22Rv1 (cell line): ENCODE results near the gene SLC25A33.

Experiments used
- H3K27ac ChIP-seq: fragments of 450-650 bp; 2 replicates; pipeline ENCODE4 v1.5.1; 2017
- ZFX ChIP-seq: fragments of 450-650 bp; IDR thresholded peaks from 2 replicates; pipeline ENCODE4 v1.6.1; 2017; ENCODE audit warnings: antibody characterized with exemption, borderline replicate concordance
- TF ChIP-seq, protein P1 (sequence below): fragments of 450-650 bp; IDR thresholded peaks from 2 replicates; pipeline ENCODE4 v1.5.1; 2017; ENCODE audit warnings: mild to moderate bottlenecking

Gene SLC25A33

DNA sequence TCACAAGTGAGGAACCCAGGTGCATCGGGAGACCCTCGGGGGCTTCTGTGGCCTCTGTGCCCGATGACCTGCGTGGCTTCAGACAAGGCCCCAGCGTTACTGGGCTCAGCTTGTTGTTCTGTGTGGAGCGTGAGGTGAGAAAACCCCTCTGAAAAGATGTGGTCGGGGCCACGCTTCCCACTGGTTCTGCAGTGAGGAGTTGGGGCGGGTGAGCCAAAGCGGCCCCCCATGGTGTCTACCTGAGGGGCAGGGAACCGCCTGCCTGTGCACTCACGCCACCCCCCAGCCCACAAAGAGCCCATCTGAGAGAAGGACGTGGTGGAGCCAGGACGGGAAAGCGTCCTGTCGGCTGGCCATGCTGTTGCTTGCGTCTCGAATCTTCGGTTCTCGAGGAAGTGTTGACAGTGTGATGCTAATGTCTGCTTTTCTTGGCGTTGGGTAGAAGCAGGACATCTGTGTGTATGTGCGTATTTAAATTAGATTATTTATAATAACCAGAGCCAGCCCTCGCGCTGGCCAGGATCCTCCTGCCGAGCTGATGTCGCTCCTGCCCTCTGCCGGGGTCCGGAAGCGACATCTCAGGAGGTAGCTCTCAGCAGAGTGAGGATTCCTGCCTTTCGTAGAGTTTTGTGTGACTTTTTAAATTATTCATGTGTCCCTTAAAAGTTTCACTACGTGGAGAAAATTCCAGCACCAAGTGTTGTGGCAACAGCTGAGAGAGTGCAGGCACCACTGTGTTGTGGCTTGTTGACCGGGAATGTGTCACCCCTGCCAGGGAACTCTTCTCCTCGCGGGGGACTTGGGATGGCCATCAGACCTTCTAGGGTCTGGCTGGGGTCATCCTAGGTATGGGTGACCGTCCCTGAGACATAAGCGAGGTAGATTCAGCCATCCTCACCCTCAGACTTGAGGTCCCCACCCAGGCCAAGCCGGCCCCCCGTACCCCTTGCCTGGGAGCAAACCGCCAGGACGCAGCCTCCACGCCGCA lies 64.8 kb downstream of the SLC25A33 start:
- no peak overlapping the region for H3K27ac ChIP-seq
- TF ChIP-seq ZFX = no peak
- TF ChIP-seq, protein P1, sequence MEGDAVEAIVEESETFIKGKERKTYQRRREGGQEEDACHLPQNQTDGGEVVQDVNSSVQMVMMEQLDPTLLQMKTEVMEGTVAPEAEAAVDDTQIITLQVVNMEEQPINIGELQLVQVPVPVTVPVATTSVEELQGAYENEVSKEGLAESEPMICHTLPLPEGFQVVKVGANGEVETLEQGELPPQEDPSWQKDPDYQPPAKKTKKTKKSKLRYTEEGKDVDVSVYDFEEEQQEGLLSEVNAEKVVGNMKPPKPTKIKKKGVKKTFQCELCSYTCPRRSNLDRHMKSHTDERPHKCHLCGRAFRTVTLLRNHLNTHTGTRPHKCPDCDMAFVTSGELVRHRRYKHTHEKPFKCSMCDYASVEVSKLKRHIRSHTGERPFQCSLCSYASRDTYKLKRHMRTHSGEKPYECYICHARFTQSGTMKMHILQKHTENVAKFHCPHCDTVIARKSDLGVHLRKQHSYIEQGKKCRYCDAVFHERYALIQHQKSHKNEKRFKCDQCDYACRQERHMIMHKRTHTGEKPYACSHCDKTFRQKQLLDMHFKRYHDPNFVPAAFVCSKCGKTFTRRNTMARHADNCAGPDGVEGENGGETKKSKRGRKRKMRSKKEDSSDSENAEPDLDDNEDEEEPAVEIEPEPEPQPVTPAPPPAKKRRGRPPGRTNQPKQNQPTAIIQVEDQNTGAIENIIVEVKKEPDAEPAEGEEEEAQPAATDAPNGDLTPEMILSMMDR = no peak

DNA sequence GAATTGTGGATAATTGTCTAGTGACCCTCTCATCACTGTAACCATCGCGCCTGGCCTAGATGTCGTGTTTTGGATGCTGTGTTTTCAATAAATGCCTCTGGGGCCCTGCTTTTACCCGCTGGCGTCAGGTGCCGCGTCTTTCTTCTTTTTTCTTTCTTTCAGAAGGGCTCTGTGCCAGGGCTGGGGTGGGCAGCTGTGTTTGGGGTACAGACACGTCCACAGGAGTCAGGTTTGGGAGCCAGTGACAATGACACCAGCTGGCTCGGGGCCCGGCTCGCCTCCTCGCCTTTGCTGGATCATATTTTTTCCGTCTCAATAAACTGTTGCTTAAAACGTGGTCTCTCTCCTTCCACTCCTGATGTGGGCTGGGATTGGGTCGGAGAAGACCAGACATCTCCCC lies 65.6 kb downstream of the SLC25A33 start:
- no peak overlapping the region for H3K27ac ChIP-seq
- no peak for TF ChIP-seq ZFX
- TF ChIP-seq, protein P1 = no peak

DNA sequence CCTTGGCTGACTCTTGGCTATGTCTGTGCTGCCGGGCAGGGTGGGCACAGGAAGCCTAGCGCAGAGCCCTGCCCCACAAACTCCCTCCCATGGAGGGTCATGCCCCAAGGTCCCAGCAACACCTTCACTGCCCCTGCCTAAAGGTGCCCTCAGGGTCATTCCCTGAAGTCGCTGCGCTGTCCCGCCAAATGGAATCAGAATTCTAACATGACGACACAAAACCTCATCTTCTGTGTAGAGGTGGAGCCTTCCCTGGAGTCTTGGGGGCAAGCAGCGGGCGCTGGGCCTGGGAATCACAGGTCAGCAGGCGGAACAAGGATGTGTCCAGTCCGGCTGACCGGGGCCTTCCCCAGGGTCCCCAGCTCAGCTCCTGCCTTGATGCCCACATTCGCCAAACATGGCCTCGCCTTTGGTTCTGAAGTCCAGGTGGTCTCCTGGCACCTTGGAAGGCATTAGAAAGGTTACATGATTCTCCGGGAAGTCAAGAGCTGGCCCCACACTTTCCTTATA lies 66.7 kb downstream of the SLC25A33 start:
- TF ChIP-seq, protein P1 = no peak
- no peak for TF ChIP-seq ZFX
- no peak overlapping the region for H3K27ac ChIP-seq

DNA sequence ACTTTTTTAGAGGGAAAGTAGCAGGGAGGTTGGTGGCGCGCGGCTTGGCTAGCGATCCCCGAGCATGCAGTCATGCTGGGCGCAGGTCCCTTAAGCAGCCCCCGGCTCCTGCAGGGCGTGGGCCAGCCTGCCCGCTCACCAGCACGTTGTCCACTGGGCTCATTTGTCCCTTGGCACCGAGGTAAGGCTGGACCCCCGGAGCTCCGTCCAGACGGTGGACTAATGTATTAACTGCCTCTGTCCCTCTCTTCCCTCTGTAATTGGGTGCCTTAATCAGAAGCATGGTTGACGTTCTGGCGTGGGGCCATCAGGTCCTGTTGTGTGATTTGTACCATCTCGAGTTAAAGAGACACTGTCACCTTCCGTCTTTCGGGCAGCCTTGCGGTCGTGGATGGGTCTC lies 67.2 kb downstream of the SLC25A33 start:
- no peak for TF ChIP-seq ZFX
- TF ChIP-seq, protein P1 = no peak
- H3K27ac ChIP-seq = no peak overlapping the region

DNA sequence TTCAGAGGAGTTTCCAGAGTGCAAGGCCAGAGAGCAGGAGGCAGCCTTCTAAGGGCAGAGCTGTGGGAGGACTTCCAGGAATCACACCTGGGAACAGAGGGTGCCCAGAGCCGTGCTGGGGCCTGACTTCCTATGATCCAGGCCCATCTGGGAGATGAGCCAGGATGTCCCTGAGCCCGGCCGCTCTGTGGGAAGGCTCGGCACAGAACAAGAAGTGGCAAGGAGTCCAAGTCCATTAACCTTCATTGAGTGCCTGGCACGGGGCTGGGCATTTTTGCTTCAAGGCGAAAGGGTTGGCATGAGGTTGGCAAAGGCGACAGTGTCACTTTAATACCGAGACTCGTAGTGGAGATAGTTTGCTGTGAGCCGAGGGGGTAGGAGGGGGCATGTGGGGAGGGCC lies 67.7 kb downstream of the SLC25A33 start:
- TF ChIP-seq, protein P1 = no peak
- no peak for TF ChIP-seq ZFX
- no peak overlapping the region for H3K27ac ChIP-seq

DNA sequence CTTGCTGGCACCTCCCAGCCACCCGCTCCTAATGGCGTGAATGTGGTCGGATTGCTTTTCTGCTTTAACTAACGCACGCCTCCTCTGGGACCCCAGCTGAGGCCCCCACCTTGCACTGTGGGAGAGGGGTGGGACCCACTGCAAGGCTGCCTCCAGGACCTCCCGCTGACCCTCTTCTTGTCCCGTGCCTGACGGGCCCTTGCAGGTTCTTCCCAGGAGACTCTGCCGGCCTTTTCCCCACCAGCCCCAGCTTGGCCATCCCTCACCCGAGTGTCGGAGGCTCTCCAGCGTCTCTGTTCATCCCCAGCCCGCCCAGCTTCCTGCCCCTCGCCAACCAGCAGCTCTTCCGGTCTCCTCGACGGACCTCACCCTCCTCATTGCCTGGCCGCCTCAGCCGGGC lies 68.1 kb downstream of the SLC25A33 start:
- TF ChIP-seq, protein P1 = no peak
- no peak for TF ChIP-seq ZFX
- no peak overlapping the region for H3K27ac ChIP-seq

DNA sequence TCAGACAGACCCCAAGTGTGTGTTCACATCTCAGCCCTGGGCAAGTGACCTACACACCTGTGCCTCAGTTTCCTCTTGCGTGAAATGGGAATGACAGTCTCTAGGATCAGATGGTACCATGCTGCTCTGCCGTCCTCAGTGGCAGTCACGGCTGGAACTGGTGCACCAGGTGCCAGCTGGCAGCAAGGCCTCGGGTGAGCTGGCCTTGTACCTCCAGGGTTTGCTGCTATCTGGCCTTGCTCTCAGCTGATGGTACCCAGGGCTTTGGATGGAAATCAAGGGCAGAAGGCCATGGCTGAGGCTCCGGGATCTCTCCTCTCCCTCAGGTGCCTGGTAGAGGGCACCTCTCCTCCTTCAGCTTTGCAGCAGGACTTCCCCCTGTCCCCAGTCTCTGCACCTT lies 70.7 kb downstream of the SLC25A33 start:
- TF ChIP-seq, protein P1 = no peak
- TF ChIP-seq ZFX = no peak
- H3K27ac ChIP-seq = no peak overlapping the region
